Measurements from ENCODE around the gene PPP1R14B.

Gene PPP1R14B

DNA sequence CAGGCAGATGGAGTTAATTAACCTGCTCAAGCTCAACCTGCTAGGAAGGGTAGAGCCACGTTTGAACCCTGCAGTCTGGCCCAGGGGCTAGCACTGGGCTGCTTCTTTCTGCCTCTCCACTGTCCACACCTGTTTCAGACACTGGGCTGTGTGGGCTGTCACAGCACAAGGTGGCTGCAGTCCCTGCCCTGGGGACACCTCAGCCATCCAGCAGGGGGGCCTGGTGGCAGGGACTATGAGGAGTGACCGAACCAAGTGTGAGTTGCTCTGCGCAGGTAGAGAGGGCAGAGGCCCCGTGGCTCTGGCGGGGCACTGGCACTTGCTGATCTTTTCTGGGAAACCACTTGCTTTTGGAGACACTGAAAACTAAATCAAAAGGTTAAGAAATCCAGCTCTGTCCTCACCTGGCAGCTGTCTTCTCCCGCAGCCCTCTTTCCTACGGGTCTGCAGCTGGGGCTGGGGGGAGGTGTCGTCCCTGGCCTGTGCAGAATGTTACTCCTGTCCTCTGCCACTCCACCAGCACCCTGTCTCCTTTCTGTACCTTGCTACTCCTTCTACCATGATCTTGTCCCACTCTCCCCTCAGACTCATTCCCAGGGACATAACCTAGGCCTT is 31.9 kb upstream of the PPP1R14B start:
- H3K27ac ChIP-seq, result no peak overlapping the region
- no peak for TF ChIP-seq ZFX (IDR thresholded peaks at IDR 0.05)
- TF ChIP-seq, protein P1, sequence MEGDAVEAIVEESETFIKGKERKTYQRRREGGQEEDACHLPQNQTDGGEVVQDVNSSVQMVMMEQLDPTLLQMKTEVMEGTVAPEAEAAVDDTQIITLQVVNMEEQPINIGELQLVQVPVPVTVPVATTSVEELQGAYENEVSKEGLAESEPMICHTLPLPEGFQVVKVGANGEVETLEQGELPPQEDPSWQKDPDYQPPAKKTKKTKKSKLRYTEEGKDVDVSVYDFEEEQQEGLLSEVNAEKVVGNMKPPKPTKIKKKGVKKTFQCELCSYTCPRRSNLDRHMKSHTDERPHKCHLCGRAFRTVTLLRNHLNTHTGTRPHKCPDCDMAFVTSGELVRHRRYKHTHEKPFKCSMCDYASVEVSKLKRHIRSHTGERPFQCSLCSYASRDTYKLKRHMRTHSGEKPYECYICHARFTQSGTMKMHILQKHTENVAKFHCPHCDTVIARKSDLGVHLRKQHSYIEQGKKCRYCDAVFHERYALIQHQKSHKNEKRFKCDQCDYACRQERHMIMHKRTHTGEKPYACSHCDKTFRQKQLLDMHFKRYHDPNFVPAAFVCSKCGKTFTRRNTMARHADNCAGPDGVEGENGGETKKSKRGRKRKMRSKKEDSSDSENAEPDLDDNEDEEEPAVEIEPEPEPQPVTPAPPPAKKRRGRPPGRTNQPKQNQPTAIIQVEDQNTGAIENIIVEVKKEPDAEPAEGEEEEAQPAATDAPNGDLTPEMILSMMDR (conservative IDR thresholded peaks at IDR 0.05), result no peak

DNA sequence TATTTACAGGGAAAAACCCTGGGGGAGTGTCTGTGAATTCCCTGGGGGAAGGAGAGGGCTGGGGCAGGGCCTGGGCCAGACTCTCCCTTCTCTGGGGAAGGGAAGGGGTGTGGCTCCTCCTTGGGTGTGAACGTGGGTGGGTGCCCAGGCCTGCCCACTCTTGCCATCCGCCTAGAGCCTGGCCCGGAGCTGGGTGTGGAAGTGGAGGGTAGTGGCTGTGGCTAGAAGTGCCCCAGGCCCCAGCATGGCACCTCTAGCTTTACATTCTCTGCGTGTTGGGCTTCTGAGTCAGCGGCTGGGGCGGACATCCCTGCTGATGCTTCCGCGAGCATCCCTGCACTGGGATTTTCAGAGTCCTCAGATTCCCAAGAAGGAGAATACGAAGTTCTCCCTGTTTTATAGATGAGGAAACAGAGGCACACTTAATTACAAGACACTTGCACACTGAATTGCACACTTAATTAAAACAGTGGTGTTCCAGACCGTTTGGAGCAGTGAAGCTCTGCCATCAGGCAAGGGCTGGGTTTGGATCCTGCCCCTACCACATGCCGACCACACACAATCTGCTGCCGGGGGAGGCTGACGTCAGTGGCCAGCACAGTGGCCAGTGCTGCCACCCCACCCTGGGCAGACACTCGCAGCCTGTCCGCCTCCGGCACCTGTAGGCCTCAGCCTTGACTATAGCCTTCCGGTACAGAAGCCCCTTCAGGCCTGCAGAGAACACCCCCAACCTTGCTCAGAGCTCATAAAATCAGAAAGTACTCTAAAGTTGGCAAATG is 30.1 kb upstream of the PPP1R14B start:
- TF ChIP-seq, protein P1 (conservative IDR thresholded peaks at IDR 0.05), result no peak
- TF ChIP-seq ZFX (IDR thresholded peaks at IDR 0.05), result no peak
- no peak overlapping the region for H3K27ac ChIP-seq

DNA sequence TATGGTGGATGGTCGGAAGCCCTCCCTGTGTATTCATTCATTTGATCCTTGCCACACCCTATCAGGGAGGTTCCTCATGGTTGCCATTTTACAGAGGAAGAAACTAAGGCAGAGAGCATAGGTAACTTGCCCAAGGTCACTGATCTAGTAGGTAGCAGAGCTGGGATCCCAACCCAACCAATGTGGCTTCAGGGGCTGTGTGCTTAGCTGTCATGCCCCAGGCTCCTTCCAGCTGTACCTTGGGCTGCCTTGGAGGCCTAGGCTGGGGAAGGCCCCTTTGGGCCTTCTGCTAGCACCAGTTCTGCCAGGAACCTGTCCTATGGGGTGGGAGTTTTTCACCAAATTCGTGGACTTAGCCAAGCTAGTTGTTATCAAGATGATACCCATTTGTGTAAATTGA is 29.1 kb upstream of the PPP1R14B start:
- TF ChIP-seq ZFX (IDR thresholded peaks at IDR 0.05), result no peak
- TF ChIP-seq, protein P1 (conservative IDR thresholded peaks at IDR 0.05), result no peak
- H3K27ac ChIP-seq, result no peak overlapping the region

DNA sequence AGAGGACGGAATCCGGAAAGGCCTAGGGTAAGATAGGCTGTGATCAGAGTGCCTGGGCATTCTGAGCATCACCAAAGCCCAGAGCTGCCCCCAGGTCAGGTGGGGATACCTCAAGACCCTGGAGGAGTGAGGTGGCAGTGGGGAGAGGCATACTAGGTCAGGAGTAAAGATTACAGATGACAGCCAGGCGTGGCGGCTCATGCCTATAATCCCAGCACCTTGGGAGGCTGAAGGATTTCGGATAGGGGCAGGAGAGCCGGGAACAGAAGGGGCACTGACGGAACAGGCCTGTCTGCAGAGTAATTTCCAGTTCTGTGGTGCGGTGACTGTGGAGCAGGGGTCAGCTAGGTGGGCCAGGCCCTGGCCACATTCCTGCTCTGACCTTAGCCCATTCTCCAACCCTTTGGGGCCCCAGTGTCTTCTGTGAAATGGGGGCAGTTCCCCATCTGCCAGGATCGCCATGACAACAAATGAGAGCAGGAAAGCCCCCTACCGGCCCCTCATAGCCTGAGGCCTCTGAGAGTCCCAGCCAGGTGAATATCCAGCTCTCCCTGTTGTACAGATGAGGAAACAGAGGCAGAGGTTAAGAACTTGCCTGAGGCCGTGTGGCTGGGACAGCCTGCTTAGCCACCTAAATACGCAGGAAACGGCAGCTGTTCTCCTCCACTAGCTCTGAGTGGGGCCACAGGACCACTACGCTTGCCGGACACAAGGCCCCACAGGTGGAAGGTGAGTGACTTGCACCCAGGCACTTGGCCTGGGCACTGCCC is 28.5 kb upstream of the PPP1R14B start:
- H3K27ac ChIP-seq, result no peak overlapping the region
- TF ChIP-seq, protein P1 (conservative IDR thresholded peaks at IDR 0.05), result no peak
- no peak for TF ChIP-seq ZFX (IDR thresholded peaks at IDR 0.05)

DNA sequence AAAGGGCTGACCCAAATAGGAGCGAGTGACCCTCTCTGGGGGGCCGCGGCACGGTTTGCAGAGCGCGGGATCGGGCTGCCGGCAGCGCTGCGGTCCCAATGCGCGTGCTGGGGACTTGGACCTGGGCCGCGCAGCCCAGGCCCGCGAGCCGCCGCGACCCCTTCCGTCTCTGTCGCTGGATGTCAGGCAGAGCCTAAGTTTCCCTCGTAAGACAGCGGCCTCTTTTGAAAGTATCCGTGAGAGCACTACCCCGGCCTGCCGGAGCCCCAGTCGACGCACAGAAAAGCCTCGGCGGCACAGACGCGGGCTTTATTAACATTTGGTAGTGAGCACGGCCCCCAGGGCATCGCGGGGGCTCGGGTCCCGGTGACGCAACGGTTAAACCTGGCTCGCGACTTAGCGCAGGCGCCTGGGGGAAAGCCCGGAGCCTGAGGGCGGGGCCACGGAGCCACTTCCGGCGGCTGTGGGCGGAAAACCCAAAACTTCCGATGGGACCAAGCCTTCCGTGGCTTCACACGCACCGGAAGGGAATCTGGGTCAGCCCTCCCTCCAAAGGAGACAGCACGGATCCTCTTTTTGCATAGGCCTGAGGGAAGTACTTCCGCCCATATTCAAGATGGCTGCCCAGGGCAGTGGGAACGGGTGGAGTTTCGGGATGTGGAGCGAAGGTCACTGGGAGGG is 22.9 kb upstream of the PPP1R14B start:
- H3K27ac ChIP-seq, result peak overlapping the region; percentile 95
- 0 out of 2 replicates have a peak, but pooled peaks have one; percentile 31 for TF ChIP-seq ZFX (IDR thresholded peaks at IDR 0.05)
- TF ChIP-seq, protein P1 (conservative IDR thresholded peaks at IDR 0.05), result no peak

DNA sequence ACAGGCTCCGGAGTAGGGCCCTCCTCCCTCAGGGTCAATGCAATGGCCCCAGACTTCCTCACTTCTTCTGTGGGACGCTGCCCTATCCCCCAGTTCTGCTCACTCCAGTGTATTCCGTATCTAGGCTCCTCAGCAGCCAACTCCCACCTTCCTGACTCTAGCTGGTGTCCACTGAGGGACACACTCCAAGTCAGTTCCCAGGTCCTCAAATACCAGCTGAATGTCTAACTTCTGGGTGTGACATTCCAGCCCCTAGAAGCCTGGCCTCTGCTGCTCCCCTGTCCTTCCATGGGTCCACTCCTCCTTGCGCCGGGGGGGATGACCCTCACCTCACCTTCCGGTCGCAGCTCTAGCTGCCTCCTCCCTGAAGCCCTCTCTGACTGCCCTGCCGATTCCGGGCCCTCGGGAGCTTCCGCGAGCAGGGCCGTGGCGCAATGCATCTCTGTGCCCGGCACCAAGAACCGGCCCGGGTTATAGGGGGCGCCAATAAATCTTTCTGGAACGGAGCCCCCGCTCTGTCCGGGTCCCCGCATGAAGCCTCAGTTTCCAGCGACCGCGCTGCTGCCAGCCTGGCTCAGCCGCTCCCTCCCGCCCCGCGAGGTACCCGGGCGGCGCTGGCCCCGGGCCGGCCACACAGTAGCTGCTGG is 22.3 kb upstream of the PPP1R14B start:
- TF ChIP-seq, protein P1 (conservative IDR thresholded peaks at IDR 0.05), result no peak
- peak; percentile 59; the same call in 1 of the 2 replicates for TF ChIP-seq ZFX (IDR thresholded peaks at IDR 0.05)
- H3K27ac ChIP-seq, result peak overlapping the region; percentile 95

Measured in C4-2B (cell line).